Adrenal gland (tissue), 12 donors: ENCODE data around the gene CASP10. TPM values are rescaled to one million over a fixed set of nuclear protein-coding genes. Genes with fewer than 3 reads are reported as not detected.

Experiments
- DNase-seq, 7 donors: peaks; one replicate each; pipeline ENCODE4 v3.0.0-alpha.2; 2019 to 2020
- H3K27ac ChIP-seq, 5 donors: fragments of 200-600 bp; sonication (generic) in 4 of 5; 1 replicate in 3 of 5; 2 replicates in 2 of 5; pipeline versions ENCODE4 v1.5.1 to v1.8.0; 2016 to 2020; ENCODE audit warnings: mild to moderate bottlenecking in 1 of 5
- H3K27me3 ChIP-seq: fragments of 200-600 bp; 2 replicates; pipeline ENCODE4 v1.8.0; 2021
- H3K36me3 ChIP-seq, 2 donors: fragments of 200-600 bp; replicated peaks in 1 of 2; 1 replicate in 1 of 2; 2 replicates in 1 of 2; pipeline versions ENCODE4 v1.5.1 to v1.8.0; 2018 to 2022
- H3K4me1 ChIP-seq, 2 donors: fragments of 200-600 bp; replicated peaks in 1 of 2; 1 replicate in 1 of 2; 2 replicates in 1 of 2; pipeline versions ENCODE4 v1.5.1 to v1.8.0; 2018 to 2021
- H3K4me3 ChIP-seq, 4 donors: fragments of 200-600 bp; sonication (generic) in 3 of 4; one replicate each; pipeline ENCODE4 v1.5.1; 2016 to 2018
- H3K9me3 ChIP-seq, 3 donors: fragments of 200-600 bp; sonication (generic) in 1 of 3; replicated peaks in 1 of 3; 1 replicate in 2 of 3; 2 replicates in 1 of 3; pipeline versions ENCODE4 v1.5.1 to v1.8.0; 2016 to 2021
- POLR2A ChIP-seq, 2 donors: fragments of 450-650 bp; IDR thresholded peaks; one replicate each; pipeline ENCODE4 v1.6.1; 2017; ENCODE audit warnings: antibody characterized with exemption in 2 of 2, mild to moderate bottlenecking in 2 of 2, moderate library complexity in 1 of 2
- WGBS, 4 donors: extraction: QIAGEN DNeasy Blood & Tissue Kit in 2 of 4; methylation state at CpG; one replicate each; pipeline versions ENCODE4 v1.1.5 to v1.1.7; 2013 to 2017; 5-methylcytosine and 5-hydroxymethylcytosine counted together
- intact Hi-C, 2 donors: fragments of 100-400 bp; cut with DNase I; formaldehyde crosslinking; loops; one replicate each; pipeline versions ENCODE4 v1.14.1 to v1.15.0; 2022 to 2023
- polyA plus RNA-seq, 3 donors: library from polyadenylated mRNA; stranded (reverse); fragments of 200-250 nt in 2 of 3; fragments of 350-450 nt in 1 of 3; fragmentation: Illumina TruSeq in 1 of 3; extraction: RNeasy Lipid Tissue Mini Kit (QIAGEN cat#74804) in 1 of 3; gene quantifications; one replicate each; pipeline ENCODE4 v1.2.3, GENCODE V29; 2013 to 2014
- total RNA-seq, 9 donors: library from RNA; depleted of rRNA in 4 of 9; stranded (reverse); fragments of >200 nt in 4 of 9; fragments of 120-200 nt in 1 of 9; fragmentation: NEBNext Ultra II Directional in 1 of 9; extraction: Animal tissue kit (Norgen Biotek cat#: 25700) in 1 of 9; gene quantifications; one replicate each; pipeline versions ENCODE4 v1.1.0 to v1.2.4, GENCODE V29; 2013 to 2023
- TF ChIP-seq, protein P1 (sequence below), 6 experiments: fragments of 450-650 bp in 4 of 6; fragments of 200-600 bp in 2 of 6; sonication (generic) in 1 of 6; IDR thresholded peaks; 1 replicate in 5 of 6; 2 replicates in 1 of 6; pipeline versions ENCODE4 v1.5.1 to v1.8.0; 2016 to 2021; ENCODE audit warnings: antibody characterized with exemption in 6 of 6, mild to moderate bottlenecking in 2 of 6, moderate library complexity in 1 of 6
- donor health status: healthy with polysubstance abuse.
- donor health status: Bipolar disorder and iron deficiency.
- donor health status: DM: yes; HTN: yes; CAD: no.
- donor health status: DM: no; HTN: no; CAD: no.
- donor health status: DM: no; HTN: no; CAD: no.
- donor health status: DM: yes; HTN: yes; CAD: no.

Gene CASP10
- total and polyA plus RNA-seq, 12 donors: 2.5 to 12.8 (median 5.2) TPM

DNA sequence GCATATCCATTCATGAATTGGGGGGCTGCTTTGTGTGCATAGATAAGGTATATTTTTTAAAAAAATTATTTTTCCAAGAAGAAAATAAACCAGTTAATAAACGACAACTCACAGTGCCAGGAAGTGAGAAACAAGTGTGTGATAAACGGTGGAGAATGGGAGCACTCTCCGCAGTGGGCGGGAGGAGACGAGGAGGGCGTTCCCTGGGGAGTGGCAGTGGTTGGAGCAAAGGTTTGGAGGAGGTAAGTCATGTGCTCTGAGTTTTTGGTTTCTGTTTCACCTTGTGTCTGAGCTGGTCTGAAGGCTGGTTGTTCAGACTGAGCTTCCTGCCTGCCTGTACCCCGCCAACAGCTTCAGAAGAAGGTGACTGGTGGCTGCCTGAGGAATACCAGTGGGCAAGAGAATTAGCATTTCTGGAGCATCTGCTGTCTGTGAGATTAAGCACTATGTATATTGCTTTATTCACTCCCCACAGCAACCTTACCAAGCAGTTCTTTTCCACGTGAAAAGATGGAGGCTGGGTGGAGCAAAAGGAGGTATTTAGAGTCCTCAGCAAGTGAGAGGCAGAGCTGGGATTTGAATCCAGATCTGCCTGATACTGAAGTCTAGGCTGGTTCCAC, 50.4 kb downstream of the CASP10 start:
- intact Hi-C loops: loop anchor here in 1 of 2 donors (5.0 kb wide), 1 partner anchor 51 kb away; the partner anchor contains the start of gene CASP10
- H3K4me1 ChIP-seq: peaks cover 8 to 36% of the 10 kb centered on the region in 2 donors
- 38 to 47% (median 42%) methylated on average over 8 of the region's 8 CpGs for WGBS, 4 donors
- TF ChIP-seq, protein P1, sequence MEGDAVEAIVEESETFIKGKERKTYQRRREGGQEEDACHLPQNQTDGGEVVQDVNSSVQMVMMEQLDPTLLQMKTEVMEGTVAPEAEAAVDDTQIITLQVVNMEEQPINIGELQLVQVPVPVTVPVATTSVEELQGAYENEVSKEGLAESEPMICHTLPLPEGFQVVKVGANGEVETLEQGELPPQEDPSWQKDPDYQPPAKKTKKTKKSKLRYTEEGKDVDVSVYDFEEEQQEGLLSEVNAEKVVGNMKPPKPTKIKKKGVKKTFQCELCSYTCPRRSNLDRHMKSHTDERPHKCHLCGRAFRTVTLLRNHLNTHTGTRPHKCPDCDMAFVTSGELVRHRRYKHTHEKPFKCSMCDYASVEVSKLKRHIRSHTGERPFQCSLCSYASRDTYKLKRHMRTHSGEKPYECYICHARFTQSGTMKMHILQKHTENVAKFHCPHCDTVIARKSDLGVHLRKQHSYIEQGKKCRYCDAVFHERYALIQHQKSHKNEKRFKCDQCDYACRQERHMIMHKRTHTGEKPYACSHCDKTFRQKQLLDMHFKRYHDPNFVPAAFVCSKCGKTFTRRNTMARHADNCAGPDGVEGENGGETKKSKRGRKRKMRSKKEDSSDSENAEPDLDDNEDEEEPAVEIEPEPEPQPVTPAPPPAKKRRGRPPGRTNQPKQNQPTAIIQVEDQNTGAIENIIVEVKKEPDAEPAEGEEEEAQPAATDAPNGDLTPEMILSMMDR (IDR thresholded peaks at IDR 0.05): no peak
- TF ChIP-seq POLR2A (IDR thresholded peaks at IDR 0.05): peak in 1 of 2 donors; percentile 58
- no peaks in the 10 kb centered on the region for H3K27me3 ChIP-seq
- no peaks in the 10 kb centered on the region for H3K9me3 ChIP-seq
- peak overlapping the region in 1 of 4 donors; percentile 46 for H3K4me3 ChIP-seq
- peak overlapping the region in 2 of 5 donors; percentile 6 to 80 for H3K27ac ChIP-seq
- no peaks in the 10 kb centered on the region for H3K36me3 ChIP-seq
- peak; percentile 53 to 83 (median 77) for DNase-seq

DNA sequence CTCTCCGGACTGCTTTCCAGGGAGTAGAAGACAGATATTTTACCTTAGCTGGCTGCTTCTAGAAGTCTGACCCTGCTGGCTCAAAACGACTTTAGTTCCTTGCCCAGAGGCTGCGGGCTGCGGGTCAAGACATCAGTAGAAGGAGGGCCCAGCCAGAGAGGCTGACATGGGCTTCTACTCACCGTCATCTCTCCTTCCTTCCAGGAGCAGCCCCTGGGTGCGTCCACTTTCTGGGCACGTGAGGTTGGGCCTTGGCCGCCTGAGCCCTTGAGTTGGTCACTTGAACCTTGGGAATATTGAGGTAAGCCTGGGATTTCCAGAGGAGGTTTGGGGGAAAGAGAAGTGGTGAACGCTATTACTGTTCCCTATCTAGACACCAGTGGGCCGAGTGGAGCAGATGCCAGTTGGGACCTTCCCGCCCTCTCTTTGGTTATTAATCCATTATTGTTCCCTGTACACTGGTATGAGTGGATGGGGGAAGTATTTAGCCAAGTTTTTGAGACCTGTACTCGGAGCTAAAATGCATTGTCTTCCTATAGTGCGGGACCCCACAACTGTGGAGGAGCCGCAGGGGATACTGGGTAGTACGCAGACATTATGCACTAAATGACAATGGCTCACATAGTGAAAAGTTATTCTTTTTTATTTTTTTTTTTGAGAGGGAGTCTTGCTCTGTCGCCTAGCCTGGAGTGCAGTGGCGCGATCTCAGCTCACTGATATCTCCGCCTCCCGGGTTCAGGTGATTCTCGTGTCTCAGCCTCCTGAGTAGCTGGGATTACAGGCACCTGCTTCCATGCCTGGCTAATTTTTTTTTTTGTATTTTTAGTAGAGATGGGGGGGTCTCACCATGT, 51.1 kb downstream of the CASP10 start:
- peaks cover 8 to 33% of the 10 kb centered on the region in 2 donors for H3K4me1 ChIP-seq
- intact Hi-C loops: loop anchor here in 1 of 2 donors (5.0 kb wide), 1 partner anchor 52 kb away; the partner anchor contains the start of gene CASP10
- WGBS, 4 donors: 70 to 82% (median 80%) methylated on average over 17 to 21 of the region's 21 CpGs
- no peaks in the 10 kb centered on the region for H3K27me3 ChIP-seq
- H3K36me3 ChIP-seq: no peaks in the 10 kb centered on the region
- DNase-seq: no peak
- H3K9me3 ChIP-seq: no peaks in the 10 kb centered on the region
- TF ChIP-seq POLR2A (IDR thresholded peaks at IDR 0.05): no peak
- TF ChIP-seq, protein P1 (IDR thresholded peaks at IDR 0.05): no peak
- peak overlapping the region in 2 of 5 donors; percentile 6 to 80 for H3K27ac ChIP-seq
- H3K4me3 ChIP-seq: peak overlapping the region in 1 of 4 donors; percentile 46

DNA sequence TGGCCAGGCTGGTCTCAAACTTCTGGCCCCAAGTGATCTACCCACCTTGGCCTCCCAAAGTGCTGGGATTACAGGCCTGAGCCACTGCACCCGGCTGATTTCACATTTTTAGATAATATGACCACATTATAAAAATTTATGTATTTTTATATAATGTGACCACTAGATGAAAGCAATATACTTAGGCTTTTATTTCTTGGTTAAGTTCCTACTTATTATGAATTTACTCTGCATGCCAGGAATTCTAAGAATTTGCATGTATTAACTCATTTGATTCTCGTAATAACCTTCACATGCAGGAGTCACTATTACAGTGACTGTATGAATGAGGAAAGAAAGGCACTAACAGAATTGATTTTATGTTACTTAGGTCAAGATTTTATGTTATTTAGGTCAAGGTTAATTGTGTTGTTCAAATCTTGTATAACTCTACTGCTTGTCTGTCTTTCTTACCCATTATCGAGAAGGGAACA, 51.8 kb downstream of the CASP10 start:
- H3K27me3 ChIP-seq: no peaks in the 10 kb centered on the region
- H3K4me1 ChIP-seq: peaks cover 8 to 33% of the 10 kb centered on the region in 2 donors
- TF ChIP-seq POLR2A (IDR thresholded peaks at IDR 0.05): no peak
- TF ChIP-seq, protein P1 (IDR thresholded peaks at IDR 0.05): no peak
- H3K4me3 ChIP-seq: no peak overlapping the region
- DNase-seq: no peak
- no peak overlapping the region for H3K27ac ChIP-seq
- H3K9me3 ChIP-seq: no peaks in the 10 kb centered on the region
- no peaks in the 10 kb centered on the region for H3K36me3 ChIP-seq
- intact Hi-C loops: loop anchor here (5.0 kb wide), 2 partner anchors 52 to 128 kb away; partner anchors contain the start of gene CASP10 (in 1 of the 2)
- 60 to 66% (median 64%) methylated on average over 3 of the region's 3 CpGs for WGBS, 4 donors
